ENCODE results near the gene TRPC4AP. TPM values are rescaled to one million over a fixed set of nuclear protein-coding genes. Genes with fewer than 3 reads are reported as not detected.

Gene TRPC4AP
- total RNA-seq, 1 donor from 2014 or later: 30.3 TPM

- no peaks in the 10 kb centered on the region for H3K27me3 ChIP-seq (ENCODE audit: control insufficient read depth, insufficient read depth, low read length)
- no peak for TF ChIP-seq CTCF (IDR thresholded peaks at IDR 0.05; ENCODE audit: insufficient read depth, low read length, severe bottlenecking)
- FAIRE-seq (no peak), DNase-seq (ENCODE audit: low read depth) (no peak)
- peaks cover 10% of the 10 kb centered on the region for H3K36me3 ChIP-seq (ENCODE audit: control insufficient read depth, insufficient read depth, low read length)
- no peak overlapping the region for H3K4me3 ChIP-seq (ENCODE audit: low read depth, low read length)
Observed at GRCh38 chr20:34995192-34995591, 97.4 kb downstream of the TRPC4AP start.

GRCh38 chr20:34994509-34995131 lies 98.0 kb downstream of the TRPC4AP start:
- FAIRE-seq (no peak), DNase-seq (ENCODE audit: low read depth) (no peak)
- Histone ChIP-seq H3K36me3 (ENCODE audit: control insufficient read depth, insufficient read depth, low read length) (peaks cover 10% of the 10 kb centered on the region), H3K4me3 (ENCODE audit: low read depth, low read length) (no peak overlapping the region), H3K27me3 (ENCODE audit: control insufficient read depth, insufficient read depth, low read length) (no peaks in the 10 kb centered on the region)
- no peak for TF ChIP-seq CTCF (IDR thresholded peaks at IDR 0.05; ENCODE audit: insufficient read depth, low read length, severe bottlenecking)

GRCh38 chr20:34993941-34994508 lies 98.6 kb downstream of the TRPC4AP start:
- H3K27me3 ChIP-seq (ENCODE audit: control insufficient read depth, insufficient read depth, low read length): no peaks in the 10 kb centered on the region
- peaks cover 10% of the 10 kb centered on the region for H3K36me3 ChIP-seq (ENCODE audit: control insufficient read depth, insufficient read depth, low read length)
- TF ChIP-seq CTCF (IDR thresholded peaks at IDR 0.05; ENCODE audit: insufficient read depth, low read length, severe bottlenecking): no peak
- no peak for FAIRE-seq
- DNase-seq (ENCODE audit: low read depth): no peak
- H3K4me3 ChIP-seq (ENCODE audit: low read depth, low read length): no peak overlapping the region

GRCh38 chr20:34992751-34993417 lies 99.7 kb downstream of the TRPC4AP start:
- TF ChIP-seq CTCF (IDR thresholded peaks at IDR 0.05; ENCODE audit: insufficient read depth, low read length, severe bottlenecking): no peak
- no peaks in the 10 kb centered on the region for H3K27me3 ChIP-seq (ENCODE audit: control insufficient read depth, insufficient read depth, low read length)
- peaks cover 10% of the 10 kb centered on the region for H3K36me3 ChIP-seq (ENCODE audit: control insufficient read depth, insufficient read depth, low read length)
- H3K4me3 ChIP-seq (ENCODE audit: low read depth, low read length): no peak overlapping the region
- FAIRE-seq (no peak), DNase-seq (ENCODE audit: low read depth) (no peak)

- FAIRE-seq: no peak
- no peak for TF ChIP-seq CTCF (IDR thresholded peaks at IDR 0.05; ENCODE audit: insufficient read depth, low read length, severe bottlenecking)
- H3K36me3 ChIP-seq (ENCODE audit: control insufficient read depth, insufficient read depth, low read length): peaks cover 5% of the 10 kb centered on the region
Observed at GRCh38 chr20:34990661-34991214, 101.9 kb downstream of the TRPC4AP start.

More at GRCh38 chr20:34990661-34991214, 101.9 kb downstream of the TRPC4AP start:
- H3K4me3 ChIP-seq (ENCODE audit: low read depth, low read length): no peak overlapping the region
- DNase-seq (ENCODE audit: low read depth): no peak
- peaks cover 3% of the 10 kb centered on the region for H3K27me3 ChIP-seq (ENCODE audit: control insufficient read depth, insufficient read depth, low read length)
